GM19463 (cell line): Measurements from ENCODE around the gene CCNA1.

Source experiments
- ATAC-seq: cut with Tn5 transposase; IDR thresholded peaks from one replicate; pipeline ENCODE4 v1.9.1; 2021; ENCODE audit warnings: mild to moderate bottlenecking, moderate library complexity; ENCODE audit not compliant: unreplicated experiment

The CCNA1 gene

GRCh38 chr13:36453516-36453915 lies 21.2 kb downstream of the CCNA1 start:
- ATAC-seq: no peak

GRCh38 chr13:36454121-36454520 lies 21.8 kb downstream of the CCNA1 start:
- ATAC-seq: no peak

DNA sequence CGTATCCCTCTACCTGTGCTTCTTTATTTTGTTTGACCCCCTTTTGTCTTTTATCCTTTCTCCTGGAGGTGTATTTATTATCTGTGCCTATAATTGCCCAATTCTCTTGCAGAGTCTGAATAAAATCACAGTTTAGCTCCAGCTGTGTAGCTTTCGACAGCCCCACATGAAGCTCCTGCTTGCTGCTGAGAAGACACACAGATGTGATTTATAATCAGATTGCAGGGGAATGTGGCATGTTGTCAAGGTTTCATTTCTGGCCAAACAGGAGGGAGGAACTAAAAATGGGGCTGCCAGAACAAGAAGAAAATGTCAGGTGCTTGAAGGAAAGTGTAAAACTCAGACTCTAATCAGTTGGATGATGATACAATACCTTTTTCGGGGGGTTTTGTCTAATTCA lies 22.7 kb downstream of the CCNA1 start:
- no peak for ATAC-seq

DNA sequence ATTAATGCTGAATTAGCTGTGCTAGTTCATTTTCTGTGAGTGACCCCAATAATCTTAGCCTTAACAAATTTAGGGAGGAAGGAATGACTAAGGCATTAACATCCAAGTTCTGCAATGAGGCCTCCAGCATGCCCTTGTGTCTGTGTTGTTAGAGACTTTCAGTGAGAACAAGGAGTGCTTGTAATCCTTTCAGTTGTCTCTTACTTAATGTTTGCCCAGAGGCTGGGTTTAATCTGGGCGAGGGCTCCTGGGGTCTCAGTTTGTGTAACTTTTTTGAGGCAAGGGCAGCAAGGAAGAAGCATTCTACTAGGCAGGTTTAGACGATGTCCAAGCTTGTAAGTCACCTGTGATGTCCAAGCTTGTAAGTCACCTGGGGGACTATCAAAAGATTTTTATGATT lies 24.3 kb downstream of the CCNA1 start:
- ATAC-seq: no peak

GRCh38 chr13:36461506-36461905 lies 29.2 kb downstream of the CCNA1 start:
- no peak for ATAC-seq

- ATAC-seq: no peak
Measured at GRCh38 chr13:36475468-36475867, 43.2 kb downstream of the CCNA1 start.

DNA sequence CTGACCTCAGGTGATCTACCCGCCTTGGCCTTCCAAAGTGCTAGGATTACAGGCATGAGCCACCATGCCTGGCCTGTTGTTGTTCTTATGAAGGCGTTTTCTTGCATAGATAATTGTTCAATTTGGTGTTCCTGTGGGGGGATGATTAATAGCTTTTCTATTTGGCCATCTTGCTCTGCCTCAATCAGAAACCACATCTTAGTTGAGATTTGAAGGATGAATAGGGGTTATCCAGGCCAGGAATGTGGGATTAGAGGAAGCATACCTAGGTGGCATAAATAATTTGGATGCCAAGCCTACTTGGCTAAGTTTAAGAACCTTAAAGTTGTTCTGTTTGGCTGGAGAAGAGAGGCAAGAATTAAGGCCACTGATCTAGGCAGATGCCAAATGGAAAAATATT lies 44.4 kb downstream of the CCNA1 start:
- no peak for ATAC-seq

- no peak for ATAC-seq
Measured at GRCh38 chr13:36480726-36481427, 48.6 kb downstream of the CCNA1 start.

DNA sequence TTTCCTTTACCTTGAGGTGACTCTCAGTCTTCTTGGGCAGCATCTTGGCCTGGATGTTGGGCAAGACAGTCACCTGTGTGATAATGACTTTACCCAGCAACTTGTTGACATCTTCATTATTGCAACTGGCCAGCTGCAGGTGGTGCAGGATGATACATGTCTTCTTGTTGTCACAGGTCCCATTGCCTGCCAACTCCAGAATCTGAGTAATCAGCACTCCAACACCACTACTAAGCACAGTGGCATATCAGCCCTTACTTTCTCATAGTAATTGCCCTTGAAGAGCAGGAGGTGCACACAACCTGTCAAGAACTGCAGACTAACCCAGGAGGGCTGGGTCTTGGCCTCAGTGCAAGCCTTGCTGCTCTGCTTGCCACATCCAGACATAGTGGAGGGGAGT lies 57.8 kb downstream of the CCNA1 start:
- ATAC-seq: no peak
